Measurements from ENCODE around the gene GRK5. TPM values are rescaled to one million over a fixed set of nuclear protein-coding genes. Genes with fewer than 3 reads are reported as not detected.

GRK5 gene
- total RNA-seq, 4 donors from 2014 or later, result 6.2 to 12.5 (median 9.1) TPM

DNA sequence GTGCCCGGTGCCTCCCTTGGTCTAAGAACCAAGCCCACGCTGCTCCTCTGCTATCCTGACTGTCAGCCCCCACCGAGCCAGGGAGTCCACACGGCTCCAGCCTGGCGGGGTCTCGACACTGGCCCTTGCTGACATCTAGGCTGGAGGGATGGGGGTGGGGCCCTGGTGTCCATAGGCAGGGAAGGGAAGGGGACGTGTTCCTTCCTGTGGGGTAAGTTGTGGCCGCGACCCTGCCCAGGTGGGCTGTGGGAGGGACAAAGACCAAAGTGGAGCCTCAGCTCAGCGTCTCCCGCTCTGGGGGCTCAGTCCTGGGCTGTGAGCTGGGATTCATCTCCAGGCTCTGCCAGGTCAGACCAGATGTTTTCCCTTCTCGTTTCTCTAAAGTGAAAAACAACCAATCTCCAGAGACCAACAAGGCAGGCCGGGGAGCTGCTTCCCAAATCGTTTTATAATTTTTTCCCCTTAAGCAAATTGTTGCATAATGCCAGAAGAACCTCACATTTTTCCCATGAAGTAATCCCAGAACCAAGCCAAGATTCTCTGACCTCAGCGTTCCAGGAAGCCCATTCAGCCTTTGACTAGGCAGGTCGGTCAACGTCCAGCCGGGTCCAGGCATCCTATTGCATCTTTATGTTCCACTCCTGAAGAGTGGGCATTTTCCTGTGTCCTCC lies 233.9 kb downstream of the GRK5 start:
- in situ Hi-C loops (cut with MboI; ENCODE audit: low sequenced_read_pairs in 4 of 4) (loop anchor here in 2 of 4 donors (5.0 kb wide), 2 partner anchors 234 to 244 kb away; partner anchors contain the start of gene GRK5 (in 1 of the 2)), intact Hi-C loops (cut with DNase I; ENCODE audit: low total_unique reads) (no loop called here)
- peak in 1 of 2 donors; percentile 44 for DNase-seq
- ATAC-seq, result peak; percentile 63 to 64
- Histone ChIP-seq H3K36me3 (no peaks in the 10 kb centered on the region), H3K27ac (peak overlapping the region; percentile 64 to 78 (median 76)), H3K4me1 (peaks cover 4 to 9% of the 10 kb centered on the region in 2 donors), H3K4me3 (no peak overlapping the region), H3K27me3 (no peaks in the 10 kb centered on the region), H3K9me3 (no peaks in the 10 kb centered on the region)
- TF ChIP-seq POLR2A (IDR thresholded peaks at IDR 0.05), result no peak
- TF ChIP-seq, protein P1, sequence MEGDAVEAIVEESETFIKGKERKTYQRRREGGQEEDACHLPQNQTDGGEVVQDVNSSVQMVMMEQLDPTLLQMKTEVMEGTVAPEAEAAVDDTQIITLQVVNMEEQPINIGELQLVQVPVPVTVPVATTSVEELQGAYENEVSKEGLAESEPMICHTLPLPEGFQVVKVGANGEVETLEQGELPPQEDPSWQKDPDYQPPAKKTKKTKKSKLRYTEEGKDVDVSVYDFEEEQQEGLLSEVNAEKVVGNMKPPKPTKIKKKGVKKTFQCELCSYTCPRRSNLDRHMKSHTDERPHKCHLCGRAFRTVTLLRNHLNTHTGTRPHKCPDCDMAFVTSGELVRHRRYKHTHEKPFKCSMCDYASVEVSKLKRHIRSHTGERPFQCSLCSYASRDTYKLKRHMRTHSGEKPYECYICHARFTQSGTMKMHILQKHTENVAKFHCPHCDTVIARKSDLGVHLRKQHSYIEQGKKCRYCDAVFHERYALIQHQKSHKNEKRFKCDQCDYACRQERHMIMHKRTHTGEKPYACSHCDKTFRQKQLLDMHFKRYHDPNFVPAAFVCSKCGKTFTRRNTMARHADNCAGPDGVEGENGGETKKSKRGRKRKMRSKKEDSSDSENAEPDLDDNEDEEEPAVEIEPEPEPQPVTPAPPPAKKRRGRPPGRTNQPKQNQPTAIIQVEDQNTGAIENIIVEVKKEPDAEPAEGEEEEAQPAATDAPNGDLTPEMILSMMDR (IDR thresholded peaks at IDR 0.05 in 4 of 5, conservative IDR thresholded peaks at IDR 0.05 in 1 of 5), result no peak

DNA sequence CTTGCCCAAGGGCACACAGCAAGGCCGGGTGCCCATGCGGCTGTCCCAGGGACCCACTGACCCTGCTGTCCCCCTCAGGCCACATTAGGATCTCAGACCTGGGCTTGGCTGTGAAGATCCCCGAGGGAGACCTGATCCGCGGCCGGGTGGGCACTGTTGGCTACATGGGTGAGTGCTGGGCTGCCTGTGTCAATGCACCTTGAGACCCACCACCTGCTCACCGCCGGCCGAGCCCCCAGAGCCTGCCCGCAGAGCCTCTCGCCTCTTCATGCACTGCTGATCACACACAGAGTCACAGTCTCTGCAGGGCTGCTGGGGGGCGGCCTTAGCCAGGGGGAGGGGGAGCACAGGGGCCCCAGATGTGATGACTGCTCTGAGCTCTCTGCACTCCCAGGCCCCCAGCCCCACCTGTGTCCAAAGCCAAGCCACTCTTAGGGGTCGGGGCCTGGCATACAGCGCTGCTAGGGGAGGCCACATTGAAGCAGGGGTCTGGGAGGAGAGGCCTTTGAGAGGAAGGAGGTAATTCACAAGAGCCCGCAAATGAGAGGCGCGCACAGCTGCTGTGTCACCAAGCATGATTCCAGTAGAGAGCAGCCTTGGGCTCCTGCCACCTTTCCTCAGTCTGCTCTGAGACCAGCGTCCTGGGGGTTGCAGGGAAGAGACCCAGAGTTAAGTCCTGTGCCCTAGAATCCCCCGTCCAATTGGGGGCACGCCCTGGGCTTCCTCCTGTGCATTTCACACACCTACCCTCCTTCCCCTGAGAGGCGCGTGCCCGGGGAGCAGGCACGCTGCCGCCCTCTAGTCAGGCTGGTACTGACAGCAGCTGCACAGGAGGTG lies 234.8 kb downstream of the GRK5 start:
- intact Hi-C loops (cut with DNase I; ENCODE audit: low total_unique reads), result no loop called here
- ATAC-seq, result no peak
- in situ Hi-C loops (cut with MboI; ENCODE audit: low sequenced_read_pairs in 4 of 4), result loop anchor here in 2 of 4 donors (5.0 kb wide), 2 partner anchors 235 to 245 kb away; partner anchors contain the start of gene GRK5 (in 1 of the 2)

DNA sequence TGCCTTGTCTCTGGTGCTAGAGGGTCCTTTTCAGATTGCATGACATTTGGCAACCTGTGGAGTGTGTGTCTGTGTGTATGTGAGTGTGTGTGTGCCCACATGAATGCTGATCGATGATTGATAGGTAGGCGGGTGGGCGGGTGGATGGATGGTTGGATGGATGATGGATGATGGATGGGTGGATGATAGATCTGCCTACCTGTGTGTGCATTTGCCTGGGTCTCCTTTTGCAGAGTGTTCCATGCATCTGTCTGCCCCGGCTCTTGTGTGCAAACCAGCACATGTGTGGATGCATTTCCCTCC lies 235.3 kb downstream of the GRK5 start:
- Histone ChIP-seq H3K27me3 (no peaks in the 10 kb centered on the region), H3K4me3 (no peak overlapping the region), H3K4me1 (peaks cover 4 to 9% of the 10 kb centered on the region in 2 donors), H3K27ac (no peak overlapping the region), H3K36me3 (no peaks in the 10 kb centered on the region), H3K9me3 (no peaks in the 10 kb centered on the region)
- no peak for DNase-seq
- intact Hi-C loops (cut with DNase I; ENCODE audit: low total_unique reads) (no loop called here), in situ Hi-C loops (cut with MboI; ENCODE audit: low sequenced_read_pairs in 4 of 4) (loop anchor here in 2 of 4 donors (5.0 kb wide), 2 partner anchors 235 to 245 kb away; partner anchors contain the start of gene GRK5 (in 1 of the 2))
- ATAC-seq, result no peak
- TF ChIP-seq, protein P1 (IDR thresholded peaks at IDR 0.05 in 4 of 5, conservative IDR thresholded peaks at IDR 0.05 in 1 of 5), result no peak
- no peak for TF ChIP-seq POLR2A (IDR thresholded peaks at IDR 0.05)

More for the DNA sequence above, 234.8 kb downstream of the GRK5 start:
- H3K27ac ChIP-seq, result peak overlapping the region; percentile 52 to 78 (median 70)
- H3K9me3 ChIP-seq, result no peaks in the 10 kb centered on the region
- TF ChIP-seq, protein P1 (IDR thresholded peaks at IDR 0.05 in 4 of 5, conservative IDR thresholded peaks at IDR 0.05 in 1 of 5), result no peak
- TF ChIP-seq POLR2A (IDR thresholded peaks at IDR 0.05), result no peak
- DNase-seq, result no peak
- H3K36me3 ChIP-seq, result no peaks in the 10 kb centered on the region
- H3K4me1 ChIP-seq, result peaks cover 4 to 9% of the 10 kb centered on the region in 2 donors
- no peaks in the 10 kb centered on the region for H3K27me3 ChIP-seq
- no peak overlapping the region for H3K4me3 ChIP-seq

DNA sequence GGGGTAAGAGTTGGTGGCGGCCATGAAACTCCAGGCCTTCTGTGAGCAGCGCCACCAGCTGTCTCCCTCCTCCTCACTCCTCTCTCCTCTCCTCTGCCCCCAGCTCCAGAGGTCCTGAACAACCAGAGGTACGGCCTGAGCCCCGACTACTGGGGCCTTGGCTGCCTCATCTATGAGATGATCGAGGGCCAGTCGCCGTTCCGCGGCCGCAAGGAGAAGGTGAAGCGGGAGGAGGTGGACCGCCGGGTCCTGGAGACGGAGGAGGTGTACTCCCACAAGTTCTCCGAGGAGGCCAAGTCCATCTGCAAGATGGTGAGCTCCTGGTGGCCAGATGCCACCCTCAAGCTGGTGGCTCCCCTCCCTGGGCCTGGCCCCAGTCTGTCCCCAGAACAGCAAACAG lies 236.1 kb downstream of the GRK5 start:
- Histone ChIP-seq H3K4me1 (peaks cover 4 to 9% of the 10 kb centered on the region in 2 donors), H3K4me3 (no peak overlapping the region), H3K27me3 (no peaks in the 10 kb centered on the region), H3K36me3 (no peaks in the 10 kb centered on the region), H3K27ac (peak overlapping the region in 1 of 4 donors; percentile 23), H3K9me3 (no peaks in the 10 kb centered on the region)
- DNase-seq, result no peak
- intact Hi-C loops (cut with DNase I; ENCODE audit: low total_unique reads), result no loop called here
- no peak for TF ChIP-seq POLR2A (IDR thresholded peaks at IDR 0.05)
- TF ChIP-seq, protein P1 (IDR thresholded peaks at IDR 0.05 in 4 of 5, conservative IDR thresholded peaks at IDR 0.05 in 1 of 5), result no peak
- in situ Hi-C loops (cut with MboI; ENCODE audit: low sequenced_read_pairs in 4 of 4), result loop anchor here in 2 of 4 donors (5.0 kb wide), 2 partner anchors 236 to 246 kb away; partner anchors contain the start of gene GRK5 (in 1 of the 2)
- no peak for ATAC-seq
